ENCODE measurements around the gene EMID1.

The EMID1 gene

GRCh38 chr22:29205594-29206371, at the start of gene EMID1:
TSS of gene EMID1 (plus strand) at chr22:29205896. CDS start at chr22:29206039, 143 bp downstream.
- no peak for DNase-seq (ENCODE audit: low read depth in 2 of 2)

GRCh38 chr22:29155966-29156365, 49.7 kb upstream of the EMID1 start:
- DNase-seq (ENCODE audit: low read depth in 2 of 2) = no peak

- DNase-seq (ENCODE audit: low read depth in 2 of 2) = no peak
Measured at GRCh38 chr22:29156507-29156906, 49.2 kb upstream of the EMID1 start.

GRCh38 chr22:29157759-29158535, 47.7 kb upstream of the EMID1 start:
- DNase-seq (ENCODE audit: low read depth in 2 of 2) = no peak

GRCh38 chr22:29158546-29158945, 47.1 kb upstream of the EMID1 start:
- DNase-seq (ENCODE audit: low read depth in 2 of 2) = no peak

GRCh38 chr22:29163808-29164207, 41.9 kb upstream of the EMID1 start:
- no peak for DNase-seq (ENCODE audit: low read depth in 2 of 2)

GRCh38 chr22:29165321-29166060, 40.2 kb upstream of the EMID1 start:
- DNase-seq (ENCODE audit: low read depth in 2 of 2) = no peak

GRCh38 chr22:29166180-29166579, 39.5 kb upstream of the EMID1 start:
- DNase-seq (ENCODE audit: low read depth in 2 of 2) = no peak

- peak; percentile 11 to 49 for DNase-seq (ENCODE audit: low read depth in 2 of 2)
Measured at GRCh38 chr22:29167032-29167911, 38.4 kb upstream of the EMID1 start.

GRCh38 chr22:29171721-29172120, 34.0 kb upstream of the EMID1 start:
- no peak for DNase-seq (ENCODE audit: low read depth in 2 of 2)

GRCh38 chr22:29172216-29172615, 33.5 kb upstream of the EMID1 start:
- DNase-seq (ENCODE audit: low read depth in 2 of 2) = no peak

GRCh38 chr22:29175312-29175835, 30.3 kb upstream of the EMID1 start:
- no peak for DNase-seq (ENCODE audit: low read depth in 2 of 2)

- DNase-seq (ENCODE audit: low read depth in 2 of 2) = no peak
Measured at GRCh38 chr22:29183971-29184848, 21.5 kb upstream of the EMID1 start.

- DNase-seq (ENCODE audit: low read depth in 2 of 2) = no peak
Measured at GRCh38 chr22:29184849-29185490, 20.7 kb upstream of the EMID1 start.

GRCh38 chr22:29186302-29186701, 19.4 kb upstream of the EMID1 start:
- no peak for DNase-seq (ENCODE audit: low read depth in 2 of 2)

GRCh38 chr22:29187831-29188230, 17.9 kb upstream of the EMID1 start:
- DNase-seq (ENCODE audit: low read depth in 2 of 2) = no peak

GRCh38 chr22:29190051-29190450, 15.6 kb upstream of the EMID1 start:
- no peak for DNase-seq (ENCODE audit: low read depth in 2 of 2)

- DNase-seq (ENCODE audit: low read depth in 2 of 2) = no peak
Measured at GRCh38 chr22:29190918-29191317, 14.8 kb upstream of the EMID1 start.

GRCh38 chr22:29193021-29193420, 12.7 kb upstream of the EMID1 start:
- no peak for DNase-seq (ENCODE audit: low read depth in 2 of 2)

- no peak for DNase-seq (ENCODE audit: low read depth in 2 of 2)
Measured at GRCh38 chr22:29194184-29194583, 11.5 kb upstream of the EMID1 start.

Data from activated CD4-positive, alpha-beta T cell treated with anti-CD3 and anti-CD28 coated beads for 24 hours (primary cell).